Gastroesophageal sphincter (tissue), 3 donors: ENCODE measurements around the gene LHB.

Experiments used
- CTCF ChIP-seq, 4 experiments: fragments of 200-600 bp in 2 of 4; fragments of 450-650 bp in 2 of 4; sonication (generic) in 1 of 4; IDR thresholded peaks; one replicate each; pipeline ENCODE4 v1.5.1; 2017 to 2019; ENCODE audit warnings: antibody characterized with exemption in 4 of 4, mild to moderate bottlenecking in 2 of 4, moderate library complexity in 2 of 4
- EP300 ChIP-seq: sonication (generic); formaldehyde crosslinking; IDR thresholded peaks from one replicate; pipeline ENCODE4 v1.6.1; 2017; ENCODE audit warnings: antibody characterized with exemption, mild to moderate bottlenecking
- POLR2A ChIP-seq, 2 donors: fragments of 450-650 bp; IDR thresholded peaks; one replicate each; pipeline ENCODE4 v1.6.1; 2017; ENCODE audit warnings: antibody characterized with exemption in 2 of 2, mild to moderate bottlenecking in 2 of 2, moderate library complexity in 1 of 2
- POLR2AphosphoS5 ChIP-seq: sonication (generic); formaldehyde crosslinking; IDR thresholded peaks from one replicate; pipeline ENCODE4 v1.6.1; 2017; ENCODE audit warnings: antibody characterized with exemption

DNA sequence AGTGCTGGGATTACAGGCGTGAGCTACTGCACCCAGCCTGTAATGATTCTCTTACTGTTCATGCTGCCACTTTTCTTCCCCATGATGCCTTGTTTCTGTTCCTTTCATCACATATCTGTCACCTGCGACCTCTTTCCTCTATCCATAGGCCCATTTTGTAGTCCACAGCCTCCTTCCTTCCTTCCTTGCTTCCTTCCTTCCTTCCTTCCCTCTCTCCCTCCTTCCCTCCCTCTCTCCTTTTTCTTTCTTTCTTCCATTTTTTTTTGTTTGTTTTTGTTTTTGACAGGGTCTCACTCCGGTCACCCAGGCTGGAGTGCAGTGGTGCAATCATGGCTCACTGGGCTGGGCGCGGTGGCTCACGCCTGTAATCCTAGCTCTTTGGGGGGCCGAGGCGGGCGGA, 28.0 kb downstream of the LHB start:
- TF ChIP-seq CTCF (IDR thresholded peaks at IDR 0.05) (no peak), POLR2AphosphoS5 (no peak), EP300 (no peak), POLR2A (IDR thresholded peaks at IDR 0.05) (no peak)
